ENCODE measurements around the gene BBS1. TPM values are rescaled to one million over a fixed set of nuclear protein-coding genes. Genes with fewer than 3 reads are reported as not detected.

The BBS1 gene
- total RNA-seq, 2 donors from 2014 or later: 106 to 148 TPM

- 82% methylated on average over 7 of the region's 7 CpGs for WGBS
These were observed 45.7 kb downstream of the BBS1 start for GRCh38 chr11:66556086-66556485.

GRCh38 chr11:66557733-66558326 lies 47.4 kb downstream of the BBS1 start:
- Histone ChIP-seq H3K27me3 (replicated peaks; ENCODE audit: insufficient read depth) (no peaks in the 10 kb centered on the region), H3K9me3 (no peaks in the 10 kb centered on the region), H3K36me3 (no peaks in the 10 kb centered on the region), H3K27ac (no peak overlapping the region), H3K4me1 (replicated peaks) (no peaks in the 10 kb centered on the region), H3K4me3 (no peak overlapping the region)
- DNase-seq (ENCODE audit: low spot score): no peak
- 94% methylated on average over 20 of the region's 24 CpGs for WGBS
- intact Hi-C loops (cut with DNase I): no loop called here
- TF ChIP-seq POLR2A (IDR thresholded peaks at IDR 0.05): no peak
- TF ChIP-seq POLR2AphosphoS5 (IDR thresholded peaks at IDR 0.05): no peak
- TF ChIP-seq CTCF (IDR thresholded peaks at IDR 0.05): no peak

More at GRCh38 chr11:66556086-66556485, 45.7 kb downstream of the BBS1 start:
- intact Hi-C loops (cut with DNase I): no loop called here
- no peak for DNase-seq (ENCODE audit: low spot score)
- no peaks in the 10 kb centered on the region for H3K4me1 ChIP-seq (replicated peaks)
- no peaks in the 10 kb centered on the region for H3K9me3 ChIP-seq
- TF ChIP-seq POLR2AphosphoS5 (IDR thresholded peaks at IDR 0.05) (no peak), POLR2A (IDR thresholded peaks at IDR 0.05) (no peak), CTCF (IDR thresholded peaks at IDR 0.05) (no peak)
- H3K27me3 ChIP-seq (replicated peaks; ENCODE audit: insufficient read depth): no peaks in the 10 kb centered on the region
- no peak overlapping the region for H3K27ac ChIP-seq
- H3K36me3 ChIP-seq: no peaks in the 10 kb centered on the region
- no peak overlapping the region for H3K4me3 ChIP-seq

GRCh38 chr11:66559142-66559865 lies 48.9 kb downstream of the BBS1 start:
- no peak for DNase-seq (ENCODE audit: low spot score)
- Histone ChIP-seq H3K36me3 (no peaks in the 10 kb centered on the region), H3K4me3 (no peak overlapping the region), H3K4me1 (replicated peaks) (no peaks in the 10 kb centered on the region), H3K9me3 (no peaks in the 10 kb centered on the region), H3K27ac (no peak overlapping the region), H3K27me3 (replicated peaks; ENCODE audit: insufficient read depth) (no peaks in the 10 kb centered on the region)
- WGBS: 9% methylated on average over 49 of the region's 50 CpGs
- TF ChIP-seq CTCF (IDR thresholded peaks at IDR 0.05): no peak
- no peak for TF ChIP-seq POLR2A (IDR thresholded peaks at IDR 0.05)
- TF ChIP-seq POLR2AphosphoS5 (IDR thresholded peaks at IDR 0.05): no peak
- intact Hi-C loops (cut with DNase I): no loop called here

- Histone ChIP-seq H3K4me3 (no peak overlapping the region), H3K27me3 (replicated peaks; ENCODE audit: insufficient read depth) (no peaks in the 10 kb centered on the region), H3K27ac (no peak overlapping the region), H3K36me3 (no peaks in the 10 kb centered on the region), H3K4me1 (replicated peaks) (no peaks in the 10 kb centered on the region), H3K9me3 (no peaks in the 10 kb centered on the region)
- intact Hi-C loops (cut with DNase I): no loop called here
- 75% methylated on average over 27 of the region's 27 CpGs for WGBS
- no peak for DNase-seq (ENCODE audit: low spot score)
- no peak for TF ChIP-seq POLR2A (IDR thresholded peaks at IDR 0.05)
- TF ChIP-seq POLR2AphosphoS5 (IDR thresholded peaks at IDR 0.05): no peak
- TF ChIP-seq CTCF (IDR thresholded peaks at IDR 0.05): no peak
These were observed 49.6 kb downstream of the BBS1 start for GRCh38 chr11:66559866-66560676.
